Osteocyte (in vitro differentiated cells): ENCODE measurements around the gene COL15A1. TPM values are rescaled to one million over a fixed set of nuclear protein-coding genes. Genes with fewer than 3 reads are reported as not detected.
A peak's percentile ranks its signal among the peaks of the same experiment; 100 is the strongest.

Experiments
- DNase-seq: peaks from one replicate; pipeline ENCODE4 v3.0.0; 2021; ENCODE audit warnings: mixed read lengths; ENCODE audit not compliant: unreplicated experiment; ENCODE audit errors: extremely low spot score
- H3K27ac Mint-ChIP-seq: one replicate; pipeline ENCODE4 v1.8.0; 2021; ENCODE audit warnings: mild to moderate bottlenecking, mixed read lengths; ENCODE audit not compliant: unreplicated experiment
- H3K27me3 Mint-ChIP-seq: one replicate; pipeline ENCODE4 v1.8.0; 2021; ENCODE audit warnings: mixed read lengths; ENCODE audit not compliant: unreplicated experiment
- H3K36me3 Mint-ChIP-seq: one replicate; pipeline ENCODE4 v1.8.0; 2021; ENCODE audit warnings: mixed read lengths; ENCODE audit not compliant: unreplicated experiment
- H3K4me1 Mint-ChIP-seq: one replicate; pipeline ENCODE4 v1.8.0; 2021; ENCODE audit warnings: mixed read lengths; ENCODE audit not compliant: unreplicated experiment
- H3K4me3 Mint-ChIP-seq: one replicate; pipeline ENCODE4 v1.8.0; 2021; ENCODE audit warnings: mild to moderate bottlenecking, moderate library complexity, mixed read lengths; ENCODE audit not compliant: unreplicated experiment
- H3K9me3 Mint-ChIP-seq: one replicate; pipeline ENCODE4 v1.8.0; 2021; ENCODE audit warnings: mixed read lengths; ENCODE audit not compliant: unreplicated experiment
- total RNA-seq: library from RNA; stranded (reverse); gene quantifications from 2 replicates; pipeline ENCODE4 v1.2.1, GENCODE V29; 2021
- TF ChIP-seq, protein P1 (sequence below): fragments of 200-600 bp; sonication (generic); IDR thresholded peaks from 2 replicates; pipeline ENCODE4 v1.5.0; 2021; ENCODE audit warnings: antibody characterized with exemption, mild to moderate bottlenecking, moderate library complexity

The COL15A1 gene
- total RNA-seq, 1 donor from 2014 or later: 0.81 TPM

GRCh38 chr9:98983295-98984268 is 39.9 kb downstream of the COL15A1 start:
- peaks cover 25% of the 10 kb centered on the region for H3K4me1 Mint-ChIP-seq
- no peaks in the 10 kb centered on the region for H3K36me3 Mint-ChIP-seq
- peak overlapping the region; percentile 55 for H3K27ac Mint-ChIP-seq
- TF ChIP-seq, protein P1, sequence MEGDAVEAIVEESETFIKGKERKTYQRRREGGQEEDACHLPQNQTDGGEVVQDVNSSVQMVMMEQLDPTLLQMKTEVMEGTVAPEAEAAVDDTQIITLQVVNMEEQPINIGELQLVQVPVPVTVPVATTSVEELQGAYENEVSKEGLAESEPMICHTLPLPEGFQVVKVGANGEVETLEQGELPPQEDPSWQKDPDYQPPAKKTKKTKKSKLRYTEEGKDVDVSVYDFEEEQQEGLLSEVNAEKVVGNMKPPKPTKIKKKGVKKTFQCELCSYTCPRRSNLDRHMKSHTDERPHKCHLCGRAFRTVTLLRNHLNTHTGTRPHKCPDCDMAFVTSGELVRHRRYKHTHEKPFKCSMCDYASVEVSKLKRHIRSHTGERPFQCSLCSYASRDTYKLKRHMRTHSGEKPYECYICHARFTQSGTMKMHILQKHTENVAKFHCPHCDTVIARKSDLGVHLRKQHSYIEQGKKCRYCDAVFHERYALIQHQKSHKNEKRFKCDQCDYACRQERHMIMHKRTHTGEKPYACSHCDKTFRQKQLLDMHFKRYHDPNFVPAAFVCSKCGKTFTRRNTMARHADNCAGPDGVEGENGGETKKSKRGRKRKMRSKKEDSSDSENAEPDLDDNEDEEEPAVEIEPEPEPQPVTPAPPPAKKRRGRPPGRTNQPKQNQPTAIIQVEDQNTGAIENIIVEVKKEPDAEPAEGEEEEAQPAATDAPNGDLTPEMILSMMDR: no peak
- H3K9me3 Mint-ChIP-seq: no peaks in the 10 kb centered on the region
- no peak overlapping the region for H3K4me3 Mint-ChIP-seq
- peaks cover 38% of the 10 kb centered on the region for H3K27me3 Mint-ChIP-seq
- DNase-seq: no peak

DNA sequence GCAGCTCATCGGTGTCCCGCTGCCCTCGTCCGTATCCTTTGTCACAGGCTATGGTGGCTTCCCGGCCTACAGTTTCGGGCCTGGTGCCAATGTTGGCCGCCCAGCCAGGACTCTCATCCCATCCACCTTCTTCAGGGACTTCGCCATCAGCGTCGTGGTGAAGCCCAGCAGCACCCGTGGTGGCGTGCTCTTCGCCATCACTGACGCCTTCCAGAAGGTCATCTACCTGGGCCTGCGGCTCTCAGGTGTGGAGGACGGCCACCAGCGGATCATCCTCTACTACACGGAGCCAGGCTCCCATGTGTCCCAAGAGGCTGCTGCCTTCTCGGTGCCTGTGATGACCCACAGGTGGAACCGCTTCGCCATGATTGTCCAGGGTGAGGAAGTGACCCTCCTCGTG is 41.9 kb downstream of the COL15A1 start:
- no peaks in the 10 kb centered on the region for H3K36me3 Mint-ChIP-seq
- peaks cover 21% of the 10 kb centered on the region for H3K27me3 Mint-ChIP-seq
- TF ChIP-seq, protein P1: no peak
- H3K9me3 Mint-ChIP-seq: no peaks in the 10 kb centered on the region
- peaks cover 38% of the 10 kb centered on the region for H3K4me1 Mint-ChIP-seq
- DNase-seq: no peak
- H3K27ac Mint-ChIP-seq: no peak overlapping the region
- no peak overlapping the region for H3K4me3 Mint-ChIP-seq

DNA sequence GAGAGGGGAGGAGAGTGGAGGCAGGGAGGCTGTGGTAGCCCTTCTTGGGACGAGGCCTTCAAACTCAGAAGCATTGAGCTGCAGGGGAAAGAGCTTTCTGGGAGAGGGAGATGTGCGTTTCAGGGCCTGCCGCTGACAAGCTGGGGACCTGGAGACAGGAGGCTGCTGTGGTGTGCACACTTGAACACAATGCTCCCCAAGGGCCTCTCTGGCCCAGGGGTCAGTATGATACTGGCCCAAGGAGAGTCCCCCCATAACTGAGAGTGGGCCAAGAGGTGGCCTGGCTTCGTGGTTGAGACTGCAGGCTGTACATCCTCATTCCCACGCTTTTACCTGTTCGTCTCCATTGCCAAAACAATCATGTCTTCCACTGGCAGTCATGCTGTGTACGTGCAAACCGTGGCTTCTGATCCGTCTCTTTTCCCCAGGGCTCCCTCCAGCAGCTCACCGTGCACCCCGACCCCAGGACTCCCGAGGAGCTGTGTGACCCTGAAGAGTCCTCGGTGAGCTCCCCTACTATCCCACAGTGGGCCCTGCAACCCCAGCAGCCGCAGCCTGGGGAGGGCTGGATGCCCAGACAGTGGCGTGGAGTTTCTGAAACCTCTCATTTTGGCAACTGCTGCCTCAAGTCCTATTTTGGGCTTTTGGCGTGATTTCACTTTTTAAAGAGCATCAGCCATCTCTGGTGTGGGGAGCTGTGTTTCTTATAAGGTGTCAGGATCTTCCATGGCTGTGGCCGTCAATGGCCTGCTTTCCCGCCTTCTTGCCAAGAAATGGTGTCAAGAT is 43.4 kb downstream of the COL15A1 start:
- DNase-seq: no peak
- peaks cover 40% of the 10 kb centered on the region for H3K4me1 Mint-ChIP-seq
- no peak overlapping the region for H3K27ac Mint-ChIP-seq
- no peaks in the 10 kb centered on the region for H3K9me3 Mint-ChIP-seq
- no peak overlapping the region for H3K4me3 Mint-ChIP-seq
- H3K27me3 Mint-ChIP-seq: peaks cover 21% of the 10 kb centered on the region
- TF ChIP-seq, protein P1: no peak
- no peaks in the 10 kb centered on the region for H3K36me3 Mint-ChIP-seq

- Mint-ChIP-seq H3K4me1 (peaks cover 35% of the 10 kb centered on the region), H3K27ac (peak overlapping the region; percentile 91), H3K4me3 (peak overlapping the region; percentile 2), H3K36me3 (no peaks in the 10 kb centered on the region), H3K9me3 (no peaks in the 10 kb centered on the region), H3K27me3 (peaks cover 26% of the 10 kb centered on the region)
- TF ChIP-seq, protein P1: peak; percentile 44
- DNase-seq: peak; percentile 91
Measured at GRCh38 chr9:98989036-98990000, 45.6 kb downstream of the COL15A1 start.
